ENCODE data around the gene ZNF780B. TPM values are rescaled to one million over a fixed set of nuclear protein-coding genes. Genes with fewer than 3 reads are reported as not detected.

ZNF780B gene
- total RNA-seq, 3 donors from 2014 or later = 16.9 to 30.9 (median 21.8) TPM

DNA sequence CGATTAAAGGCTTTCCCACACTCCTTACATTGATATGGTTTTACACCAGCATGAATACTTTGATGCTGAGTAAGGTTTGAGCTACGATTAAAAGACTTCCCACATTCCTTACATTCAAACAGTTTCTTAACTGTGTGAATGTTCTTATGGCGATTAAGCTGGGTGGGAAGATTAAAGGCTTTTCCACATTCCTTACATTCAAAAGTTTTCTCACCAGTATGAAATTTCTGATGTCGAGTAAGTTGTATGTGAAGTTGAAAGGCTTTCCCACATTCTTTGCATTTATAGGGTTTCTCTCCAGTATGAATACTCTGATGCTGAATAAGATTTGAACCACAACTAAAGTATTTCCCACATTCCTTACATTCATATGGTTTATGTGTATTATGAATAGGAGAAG, 20.0 kb downstream of the ZNF780B start:
- no peak for ATAC-seq
- peaks cover 77% of the 10 kb centered on the region for H3K9me3 ChIP-seq
- H3K36me3 ChIP-seq (ENCODE audit: low read depth) = no peaks in the 10 kb centered on the region
- DNase-seq = no peak
- H3K4me3 ChIP-seq = no peak overlapping the region
- TF ChIP-seq, protein P1, sequence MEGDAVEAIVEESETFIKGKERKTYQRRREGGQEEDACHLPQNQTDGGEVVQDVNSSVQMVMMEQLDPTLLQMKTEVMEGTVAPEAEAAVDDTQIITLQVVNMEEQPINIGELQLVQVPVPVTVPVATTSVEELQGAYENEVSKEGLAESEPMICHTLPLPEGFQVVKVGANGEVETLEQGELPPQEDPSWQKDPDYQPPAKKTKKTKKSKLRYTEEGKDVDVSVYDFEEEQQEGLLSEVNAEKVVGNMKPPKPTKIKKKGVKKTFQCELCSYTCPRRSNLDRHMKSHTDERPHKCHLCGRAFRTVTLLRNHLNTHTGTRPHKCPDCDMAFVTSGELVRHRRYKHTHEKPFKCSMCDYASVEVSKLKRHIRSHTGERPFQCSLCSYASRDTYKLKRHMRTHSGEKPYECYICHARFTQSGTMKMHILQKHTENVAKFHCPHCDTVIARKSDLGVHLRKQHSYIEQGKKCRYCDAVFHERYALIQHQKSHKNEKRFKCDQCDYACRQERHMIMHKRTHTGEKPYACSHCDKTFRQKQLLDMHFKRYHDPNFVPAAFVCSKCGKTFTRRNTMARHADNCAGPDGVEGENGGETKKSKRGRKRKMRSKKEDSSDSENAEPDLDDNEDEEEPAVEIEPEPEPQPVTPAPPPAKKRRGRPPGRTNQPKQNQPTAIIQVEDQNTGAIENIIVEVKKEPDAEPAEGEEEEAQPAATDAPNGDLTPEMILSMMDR (IDR thresholded peaks at IDR 0.05) = no peak
- H3K4me1 ChIP-seq (ENCODE audit: low read depth) = no peaks in the 10 kb centered on the region
- intact Hi-C loops (cut with DNase I, micrococcal nuclease) = no loop called here

DNA sequence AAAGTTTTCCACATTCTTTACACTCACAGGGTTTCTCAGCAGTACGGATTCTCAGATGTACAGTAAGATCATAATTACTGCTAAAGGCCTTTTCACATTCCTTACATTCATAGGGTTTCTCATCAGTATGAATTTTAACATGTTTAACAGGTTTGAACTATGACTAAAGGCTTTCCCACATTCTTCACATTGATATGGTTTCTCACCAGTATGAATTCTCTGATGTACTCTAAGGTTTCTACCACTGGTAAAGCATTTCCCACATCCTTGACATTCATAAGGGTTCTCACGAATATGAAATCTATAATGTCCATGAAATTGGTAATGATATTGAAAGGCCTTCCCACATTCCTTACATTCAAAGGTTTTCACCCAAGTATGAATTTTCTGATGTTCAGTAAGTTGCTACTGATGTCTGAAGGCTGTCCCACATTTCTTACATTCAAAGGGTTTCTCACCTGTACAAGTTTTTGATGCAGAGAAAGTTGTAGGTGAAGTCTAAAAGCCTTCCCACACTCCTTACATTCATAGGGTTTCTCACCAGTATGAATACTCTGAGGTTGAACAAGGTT, 22.0 kb downstream of the ZNF780B start:
- ATAC-seq (no peak), DNase-seq (no peak)
- no peak overlapping the region for H3K4me3 ChIP-seq
- intact Hi-C loops (cut with DNase I, micrococcal nuclease) = no loop called here
- no peaks in the 10 kb centered on the region for H3K4me1 ChIP-seq (ENCODE audit: low read depth)
- H3K9me3 ChIP-seq = peaks cover 90% of the 10 kb centered on the region
- no peaks in the 10 kb centered on the region for H3K36me3 ChIP-seq (ENCODE audit: low read depth)
- TF ChIP-seq, protein P1 (IDR thresholded peaks at IDR 0.05) = no peak

DNA sequence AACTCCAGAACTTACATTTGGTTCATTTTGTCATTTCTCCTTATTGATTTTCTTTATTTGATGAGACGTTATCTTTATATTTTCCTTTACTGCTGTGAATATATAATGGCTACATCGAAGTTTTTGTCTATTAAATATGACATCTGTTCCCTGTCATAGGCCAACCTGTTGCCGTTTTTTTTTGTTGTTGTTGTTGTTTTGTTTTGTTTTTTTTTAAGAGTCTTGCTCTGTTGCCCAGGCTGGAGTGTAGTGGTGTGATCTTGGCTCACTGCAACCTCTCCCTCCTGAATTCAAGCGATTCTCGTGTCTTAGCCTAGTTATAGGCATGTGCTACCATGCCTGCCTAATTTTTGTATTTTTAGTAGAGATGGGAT, 29.4 kb downstream of the ZNF780B start:
- Histone ChIP-seq H3K4me3 (no peak overlapping the region), H3K4me1 (ENCODE audit: low read depth) (no peaks in the 10 kb centered on the region), H3K36me3 (ENCODE audit: low read depth) (no peaks in the 10 kb centered on the region), H3K9me3 (peaks cover 97% of the 10 kb centered on the region)
- DNase-seq (no peak), ATAC-seq (no peak)
- intact Hi-C loops (cut with DNase I, micrococcal nuclease) = no loop called here
- TF ChIP-seq, protein P1 (IDR thresholded peaks at IDR 0.05) = no peak

DNA sequence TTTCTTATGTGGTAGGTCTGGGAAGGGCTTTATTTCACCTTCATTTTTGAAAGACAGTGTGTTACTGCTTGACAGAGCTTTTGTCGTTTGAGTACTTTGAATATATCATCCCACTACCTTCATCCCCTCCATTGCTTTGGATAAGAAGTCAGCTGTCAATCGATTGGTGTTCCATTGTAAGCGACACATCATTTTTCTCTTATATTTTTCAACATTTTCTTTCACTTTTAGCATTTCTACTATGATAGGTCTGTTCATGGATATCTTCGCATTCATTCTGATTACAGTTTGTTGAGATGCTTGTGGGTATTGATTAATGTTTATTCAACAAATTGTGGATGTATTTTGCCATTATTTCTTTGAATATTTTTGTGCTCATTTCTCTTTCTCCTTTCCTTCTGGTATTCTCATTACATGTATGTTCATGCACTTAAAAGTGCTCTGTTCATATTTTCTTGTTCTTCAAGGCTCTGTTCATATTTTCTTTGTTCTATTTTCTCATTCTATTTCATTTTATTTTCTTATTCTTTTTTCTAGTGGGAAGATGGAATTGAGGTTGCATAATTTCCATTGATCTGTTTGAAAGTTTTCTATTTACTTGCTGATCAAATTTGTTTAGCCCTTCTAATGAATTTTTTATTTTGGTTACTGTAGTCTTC, 30.0 kb downstream of the ZNF780B start:
- Histone ChIP-seq H3K9me3 (peaks cover 97% of the 10 kb centered on the region), H3K36me3 (ENCODE audit: low read depth) (no peaks in the 10 kb centered on the region), H3K4me1 (ENCODE audit: low read depth) (no peaks in the 10 kb centered on the region), H3K4me3 (no peak overlapping the region)
- intact Hi-C loops (cut with DNase I, micrococcal nuclease) = no loop called here
- DNase-seq (no peak), ATAC-seq (no peak)
- TF ChIP-seq, protein P1 (IDR thresholded peaks at IDR 0.05) = no peak

DNA sequence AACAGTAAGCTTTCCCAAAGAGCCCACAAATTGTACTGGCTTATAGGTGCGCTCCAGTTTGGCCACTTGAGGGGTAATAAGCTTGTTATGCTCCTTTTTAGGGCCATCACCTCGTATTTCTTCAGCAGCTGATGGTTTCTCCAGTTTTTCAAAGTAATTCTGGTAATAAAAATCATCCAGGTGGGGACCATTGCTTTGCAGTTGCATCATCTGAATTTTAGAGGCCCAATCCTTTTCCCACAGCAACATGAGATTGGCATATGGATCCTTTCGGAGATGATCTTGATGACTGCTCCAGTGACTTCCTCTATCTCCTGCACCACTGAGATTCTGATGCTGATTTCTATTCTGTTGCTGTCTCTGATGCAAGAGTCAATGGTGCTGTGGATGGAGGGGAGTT, 32.1 kb downstream of the ZNF780B start:
- ATAC-seq (no peak), DNase-seq (no peak)
- TF ChIP-seq, protein P1 (IDR thresholded peaks at IDR 0.05) = no peak
- Histone ChIP-seq H3K9me3 (peaks cover 78% of the 10 kb centered on the region), H3K4me1 (ENCODE audit: low read depth) (no peaks in the 10 kb centered on the region), H3K4me3 (no peak overlapping the region), H3K36me3 (ENCODE audit: low read depth) (no peaks in the 10 kb centered on the region)
- intact Hi-C loops (cut with DNase I, micrococcal nuclease) = no loop called here

Data from mucosa of descending colon (tissue), 3 donors.